SIG-M5 treated with dmso at 0.1 percent for 504 hours (cell line): ENCODE data around the gene HES7.

Experiments used
- DNase-seq: peaks from one replicate; lab custom pipeline; 2025; ENCODE audit not compliant: unreplicated experiment; lab: John Stamatoyannopoulos, UW

Gene HES7

DNA sequence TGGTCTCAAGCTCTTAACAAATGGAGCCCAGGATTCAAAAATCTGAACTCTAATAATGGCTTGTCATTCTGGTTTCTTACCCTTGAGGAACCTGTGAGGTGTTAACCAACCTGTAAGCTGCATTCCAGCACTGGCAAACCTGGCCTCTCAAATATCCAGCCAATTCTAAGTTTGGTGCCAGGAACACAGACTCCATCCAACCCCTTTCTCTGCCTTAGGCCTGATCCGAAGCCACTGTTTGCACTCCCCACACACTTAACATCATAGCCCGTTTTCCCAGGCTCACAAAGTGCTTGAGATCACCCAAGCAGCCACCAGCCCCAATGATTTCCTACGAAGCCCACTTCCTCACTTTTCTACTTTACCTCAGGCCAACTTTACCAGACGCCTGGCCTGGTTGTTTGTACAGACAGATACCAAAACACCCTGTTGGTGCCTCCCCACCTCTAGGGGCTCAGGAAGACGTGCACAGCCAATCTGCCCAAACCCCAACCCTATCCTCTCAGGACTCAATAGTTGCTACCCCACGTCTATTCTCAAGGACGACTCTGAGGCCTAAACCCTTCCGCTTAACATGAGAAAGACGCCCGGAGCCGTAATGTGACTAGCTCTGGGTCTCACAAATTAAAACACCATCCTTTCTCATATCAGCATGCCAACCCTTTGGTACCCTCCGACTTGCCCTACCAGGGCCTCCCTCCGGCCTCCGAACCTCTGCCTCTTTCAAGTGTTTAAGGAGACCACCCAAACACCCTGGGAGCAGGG is 31.5 kb upstream of the HES7 start:
- no peak for DNase-seq

DNA sequence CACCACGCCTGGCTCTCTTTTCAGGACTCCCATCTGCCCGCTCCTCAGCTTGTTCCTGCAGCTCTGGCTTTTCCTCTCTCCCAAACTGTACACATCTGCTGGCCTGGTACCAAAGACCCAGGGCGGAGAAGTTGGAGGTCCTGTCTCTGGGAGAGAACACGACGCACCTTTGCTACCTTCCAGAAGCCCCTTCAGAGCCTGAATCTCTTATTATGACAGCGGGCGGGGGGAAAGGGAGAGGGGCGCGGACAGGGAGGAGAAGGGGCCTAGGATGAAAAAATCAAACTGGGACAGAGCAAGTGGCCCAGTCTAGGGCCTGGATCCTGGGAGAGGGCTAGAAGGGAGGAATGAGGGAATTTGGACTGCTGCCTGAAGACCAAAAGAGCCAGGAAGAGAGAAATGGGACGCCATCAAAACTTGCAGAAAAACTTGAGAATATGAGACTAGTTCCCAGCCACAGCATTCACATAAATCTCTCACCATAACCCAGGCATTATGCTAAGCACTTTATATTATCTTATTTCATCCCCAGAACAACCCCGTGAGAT is 30.8 kb upstream of the HES7 start:
- DNase-seq = no peak

DNA sequence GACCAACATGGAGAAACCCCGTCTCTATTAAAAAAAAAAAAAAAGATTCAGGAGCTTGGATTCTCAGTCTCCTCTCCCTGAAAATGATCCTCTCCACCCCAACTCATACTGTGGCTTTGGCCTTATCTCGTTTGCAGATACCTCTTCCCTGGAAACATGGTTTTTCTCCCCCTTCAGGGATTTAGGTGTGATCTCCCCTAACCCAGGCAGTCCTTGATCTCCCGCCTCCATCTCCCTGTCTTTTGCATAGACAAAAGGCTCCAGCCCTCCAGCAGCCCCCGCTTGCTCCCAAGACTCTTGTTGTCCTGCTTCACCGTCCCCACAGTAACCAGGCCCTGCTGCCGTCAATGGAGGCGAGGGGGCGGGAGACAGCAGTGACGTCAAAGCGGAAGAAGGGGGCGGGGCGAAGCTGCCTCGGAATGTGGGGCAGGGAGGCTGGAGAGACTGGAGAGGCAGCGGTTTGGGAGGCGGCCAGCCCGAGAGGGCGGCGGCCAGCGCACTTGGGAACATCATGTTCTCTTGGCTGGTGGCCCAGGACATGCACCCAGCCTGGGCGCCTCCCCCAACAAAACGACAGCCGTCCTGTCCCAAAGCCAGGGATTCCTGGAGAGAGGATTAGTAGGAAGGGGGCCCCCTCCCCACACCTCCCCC is 30.2 kb upstream of the HES7 start:
- DNase-seq = peak; percentile 76

DNA sequence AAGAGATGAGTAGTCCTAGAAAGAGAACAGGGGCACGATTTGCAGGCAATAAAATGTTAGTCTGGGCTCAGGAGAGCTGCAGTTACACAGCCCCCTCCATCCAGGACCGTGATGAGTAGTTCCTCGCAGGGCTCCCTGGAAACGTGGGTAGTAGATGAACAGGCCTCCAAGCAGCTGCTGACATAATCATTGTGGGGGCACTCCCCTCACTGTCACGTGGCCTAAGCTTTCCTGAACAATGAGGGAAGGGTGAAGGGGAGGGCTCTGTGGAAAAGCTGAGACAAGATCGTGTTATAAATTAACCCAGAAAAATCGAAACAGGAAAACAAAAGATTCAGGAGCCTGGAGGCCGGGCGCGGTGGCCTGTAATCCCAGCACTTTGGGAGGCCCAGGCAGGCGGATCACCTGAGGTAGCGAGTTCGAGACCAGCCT is 29.6 kb upstream of the HES7 start:
- DNase-seq = peak; percentile 51

DNA sequence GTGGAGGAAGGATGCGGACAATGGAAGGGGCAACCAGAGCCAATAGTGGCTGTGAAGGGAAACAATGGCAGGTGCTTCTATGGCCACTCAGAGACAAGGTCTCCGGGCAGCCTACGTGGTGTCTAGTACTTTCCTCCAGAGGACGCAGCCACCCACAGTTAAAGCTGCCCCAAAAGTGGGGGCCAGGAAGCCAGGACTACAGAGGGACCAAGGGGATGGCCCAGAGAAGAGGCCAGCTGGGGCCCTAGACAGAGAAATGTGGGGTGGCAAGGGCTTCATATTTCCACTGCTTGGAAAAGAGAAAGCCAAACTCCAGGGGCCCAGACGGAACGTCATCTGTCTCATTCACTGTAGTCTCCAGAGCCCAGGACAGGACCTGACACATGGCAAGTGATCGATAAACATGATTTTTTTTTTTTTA is 29.1 kb upstream of the HES7 start:
- DNase-seq = no peak

DNA sequence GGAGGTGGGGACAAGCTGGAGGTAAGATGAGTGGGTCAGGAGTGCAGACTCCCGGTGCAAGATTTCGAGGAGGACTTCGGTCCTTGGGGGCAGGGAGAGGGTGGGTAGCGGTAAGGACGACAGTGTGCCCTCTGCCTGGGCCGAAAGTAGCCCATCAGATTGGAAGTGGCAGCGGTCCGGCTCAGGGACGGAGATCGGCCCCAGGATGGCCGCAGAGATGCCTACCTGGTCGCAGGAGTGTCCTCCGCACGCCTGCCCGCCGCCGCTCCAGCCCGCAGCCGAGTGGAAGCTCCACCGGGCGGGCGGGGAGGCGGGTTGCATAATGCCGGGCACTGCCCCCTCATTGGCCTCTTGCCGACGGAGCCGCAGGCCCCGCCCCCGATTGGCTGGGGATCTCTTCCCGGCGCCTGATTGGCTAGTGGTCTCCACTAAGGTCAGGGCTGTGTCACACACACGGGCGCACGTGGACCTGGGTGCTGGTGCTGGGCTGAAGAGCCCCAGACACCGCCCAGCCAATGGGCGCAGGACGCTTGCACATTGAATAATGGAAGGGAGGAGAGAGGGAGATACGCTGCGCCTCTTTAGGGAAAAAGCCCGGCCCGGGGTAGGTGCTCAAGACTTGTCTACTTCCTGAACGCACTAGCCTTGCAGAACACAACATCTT is 28.3 kb upstream of the HES7 start, which contains the start of gene PER1:
PER1 (minus strand) TSS at position 293 of the 664 bp plus-strand sequence. CDS start 1,698 bp downstream, outside the sequence.
- DNase-seq = peak; percentile 92

DNA sequence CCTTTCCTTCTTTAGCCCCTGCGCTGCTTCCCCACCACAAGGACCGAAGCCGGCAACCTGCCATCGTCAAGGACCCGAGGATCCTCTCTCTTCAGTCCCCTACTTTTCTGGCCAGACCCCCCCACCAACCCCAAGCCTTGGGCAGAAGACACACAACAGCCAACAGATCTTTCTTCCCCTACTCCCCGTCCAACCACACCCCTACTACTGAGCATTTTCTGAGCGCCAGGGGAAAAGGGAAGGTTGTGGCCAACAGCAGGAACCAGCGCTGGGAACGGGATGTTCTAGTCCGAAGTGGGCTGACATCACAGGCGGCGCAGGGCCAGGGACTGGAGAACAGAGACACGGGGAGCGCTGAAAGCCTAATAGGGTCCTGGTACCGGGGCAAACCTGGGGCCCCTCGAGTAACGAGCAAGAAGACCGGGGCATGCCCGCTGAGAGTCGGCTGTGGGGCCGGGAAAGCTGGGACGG is 27.8 kb upstream of the HES7 start:
- DNase-seq = peak; percentile 67

DNA sequence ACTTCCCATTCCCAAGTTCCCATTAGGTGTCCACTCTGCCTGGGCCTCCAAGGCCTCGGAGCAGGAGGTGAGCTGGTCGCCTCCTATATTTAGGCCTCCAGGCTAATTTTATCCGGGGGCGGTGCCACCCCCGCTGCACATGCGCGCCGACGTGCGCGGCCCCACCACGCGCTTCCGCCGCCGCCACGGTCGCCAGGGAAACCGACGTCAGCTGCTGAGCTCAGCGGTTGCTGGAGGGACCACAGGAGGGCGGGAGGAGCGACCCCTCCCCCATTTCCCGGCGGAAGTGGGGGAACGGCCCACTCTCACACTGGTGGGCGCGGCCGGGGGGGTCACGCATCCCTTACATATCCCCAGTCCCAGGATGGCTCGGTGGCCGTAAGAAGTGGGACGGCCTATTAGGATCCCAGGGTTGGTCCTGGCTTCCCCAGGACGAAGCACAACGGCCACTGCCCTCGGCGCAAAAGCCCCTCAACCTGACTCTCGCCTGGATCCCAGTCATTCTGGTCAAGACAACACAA is 27.3 kb upstream of the HES7 start:
- DNase-seq = peak; percentile 71

DNA sequence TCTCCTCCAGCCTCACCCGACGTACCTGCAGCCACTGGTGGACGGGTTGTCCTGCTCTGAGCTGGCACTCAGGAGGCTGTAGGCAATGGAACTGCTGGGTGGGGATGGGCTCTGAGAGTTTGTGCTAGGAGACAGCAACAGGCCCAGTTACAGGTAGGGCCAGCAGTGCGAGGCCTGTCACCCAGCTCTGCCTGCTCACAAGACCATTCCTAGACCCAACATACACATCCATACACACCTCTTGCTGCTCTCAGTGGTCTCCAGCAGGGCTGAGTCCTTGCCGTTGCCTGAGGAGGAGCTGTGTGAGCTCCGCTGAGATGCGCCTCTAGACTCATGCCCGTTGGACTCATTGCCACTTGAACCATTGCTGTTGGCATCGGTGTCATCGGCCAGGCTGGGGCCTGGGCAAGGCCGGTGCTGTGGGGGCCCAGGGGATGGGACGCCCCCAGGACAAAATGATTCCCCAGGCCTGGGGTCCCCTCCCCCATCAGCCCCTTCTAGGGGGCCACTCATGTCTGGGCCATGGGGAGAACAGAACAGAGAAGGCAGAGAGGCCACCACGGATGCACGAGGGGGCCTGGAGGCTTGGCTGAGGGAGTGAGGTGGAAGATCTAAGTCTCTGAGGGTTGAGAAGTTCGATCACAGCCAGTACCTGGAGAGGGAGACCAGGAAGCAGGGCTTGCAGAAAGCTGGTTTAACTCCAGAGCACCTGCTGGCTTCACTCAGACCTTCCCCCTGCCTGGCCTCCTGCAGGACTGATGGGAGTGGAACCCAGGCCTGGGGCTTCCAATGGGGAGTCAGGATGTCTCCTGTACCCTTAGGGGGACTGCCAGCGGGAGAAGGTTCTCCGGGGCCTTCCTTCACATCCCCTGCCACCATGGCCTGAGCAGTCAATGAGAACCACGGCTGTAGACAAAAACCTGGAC is 26.6 kb upstream of the HES7 start:
- no peak for DNase-seq

DNA sequence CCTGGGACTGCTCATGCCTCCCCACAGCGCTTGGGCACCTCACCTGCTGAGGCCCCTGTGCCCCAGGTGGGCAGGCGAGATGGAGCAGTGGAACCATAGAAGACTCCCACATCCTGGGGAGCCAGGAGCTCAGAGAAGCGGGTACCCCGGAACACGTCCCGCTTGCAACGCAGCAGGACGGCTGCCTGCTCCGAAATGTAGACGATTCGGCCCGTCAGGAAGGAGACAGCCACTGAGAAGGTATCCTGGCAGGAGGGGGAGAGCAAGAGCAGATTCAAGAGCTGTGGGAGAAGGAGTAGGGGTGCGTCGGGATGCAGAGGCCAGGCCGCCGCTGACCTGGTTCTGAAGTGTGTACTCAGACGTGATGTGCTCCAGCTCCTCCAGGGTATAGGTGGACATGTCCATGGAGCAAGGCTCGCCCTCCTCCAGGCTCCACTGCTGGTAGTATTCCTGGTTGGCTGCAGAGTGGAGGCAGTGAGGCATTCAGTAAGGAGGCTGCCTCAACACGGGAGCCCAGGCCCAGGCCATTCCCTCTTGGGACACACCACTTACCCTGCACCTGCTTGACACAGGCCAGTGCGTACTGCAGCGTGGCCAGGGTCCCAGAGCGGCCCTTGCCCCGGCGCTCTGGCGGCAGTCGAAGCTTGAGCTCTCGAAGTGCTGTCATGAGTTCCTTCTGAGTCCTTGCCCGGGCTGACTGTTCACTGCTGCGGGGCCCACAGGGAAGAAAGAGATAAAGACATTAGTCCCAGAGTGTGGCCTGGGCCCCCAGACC is 25.7 kb upstream of the HES7 start:
- no peak for DNase-seq

DNA sequence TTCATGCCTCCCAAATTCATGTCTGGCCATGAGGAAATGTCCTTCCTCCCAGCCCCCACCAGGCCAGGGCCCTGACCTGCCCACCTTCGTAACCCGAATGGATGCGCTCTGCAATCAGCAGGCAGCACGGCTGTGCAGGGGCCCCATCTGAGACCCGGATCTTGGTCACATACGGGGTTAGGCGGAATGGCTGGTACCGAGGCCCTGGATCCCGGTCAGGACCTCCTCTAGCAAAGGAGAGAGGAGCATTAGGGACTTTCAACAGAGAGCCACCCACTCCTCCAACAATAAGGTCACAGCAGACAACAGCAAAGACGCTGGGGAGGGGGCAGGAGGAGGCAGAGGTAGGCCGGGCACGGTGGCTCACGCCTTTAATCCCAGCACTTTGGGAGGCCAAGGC is 24.7 kb upstream of the HES7 start:
- no peak for DNase-seq

DNA sequence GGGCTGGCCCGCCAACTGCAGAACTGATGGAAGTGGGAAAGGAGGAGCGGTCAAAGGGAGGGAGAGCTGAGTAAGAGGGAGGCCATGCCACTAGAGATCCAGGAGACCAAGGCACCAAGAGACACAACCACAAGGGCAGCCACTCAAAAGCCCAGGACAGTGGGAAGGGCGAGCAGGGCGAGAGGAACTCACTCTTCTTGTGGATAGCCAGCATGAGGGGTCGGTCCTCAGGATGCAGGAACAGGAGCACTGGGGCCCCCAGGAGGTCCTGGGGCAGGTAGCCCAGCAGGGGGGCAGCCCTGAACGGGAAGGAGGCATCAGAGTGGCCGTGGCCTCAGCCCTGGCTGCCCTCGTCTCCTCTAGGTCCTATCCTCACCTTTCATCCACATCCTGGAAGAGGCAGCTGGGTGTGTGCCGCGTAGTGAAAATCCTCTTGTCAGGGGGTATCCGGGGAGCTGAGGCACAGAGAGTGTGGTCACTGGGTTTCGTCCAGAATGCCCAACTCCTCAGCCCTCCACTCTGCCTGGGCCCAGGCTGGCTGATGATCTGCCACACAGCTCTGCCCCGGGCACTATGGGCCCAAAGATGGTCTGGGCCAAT is 24.0 kb upstream of the HES7 start:
- no peak for DNase-seq

DNA sequence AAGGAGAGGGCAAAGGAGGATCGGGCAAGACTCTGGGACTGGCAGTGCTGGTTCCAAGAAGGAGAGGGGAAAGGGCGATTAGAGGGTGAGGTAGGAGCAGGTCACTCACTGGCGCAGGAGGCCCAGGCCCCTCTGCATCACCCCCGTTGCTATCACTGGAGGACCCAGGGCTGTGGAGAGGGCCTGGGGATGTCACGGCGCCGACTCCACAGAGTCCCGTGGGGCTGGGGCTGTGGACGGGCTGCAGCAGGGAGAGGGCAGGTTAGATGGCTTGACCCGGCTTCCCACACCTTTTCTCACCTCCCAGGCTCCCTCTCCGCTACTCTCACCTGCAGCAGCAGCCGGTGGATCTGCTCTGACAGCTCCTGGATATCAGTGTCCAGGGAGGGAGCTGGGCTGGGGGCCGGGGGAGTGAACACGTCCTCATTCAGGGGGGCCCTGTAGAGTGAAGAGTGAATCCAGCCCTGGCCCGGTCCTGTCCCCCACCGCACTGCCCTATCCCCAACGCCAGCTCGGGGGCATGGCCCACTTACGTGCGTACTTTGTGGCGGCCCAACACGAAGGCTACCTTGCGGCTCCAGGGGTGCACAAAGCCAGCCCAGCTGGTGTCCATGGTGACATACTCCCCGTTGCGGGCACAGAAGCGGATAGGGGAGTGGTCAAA is 23.4 kb upstream of the HES7 start:
- no peak for DNase-seq

DNA sequence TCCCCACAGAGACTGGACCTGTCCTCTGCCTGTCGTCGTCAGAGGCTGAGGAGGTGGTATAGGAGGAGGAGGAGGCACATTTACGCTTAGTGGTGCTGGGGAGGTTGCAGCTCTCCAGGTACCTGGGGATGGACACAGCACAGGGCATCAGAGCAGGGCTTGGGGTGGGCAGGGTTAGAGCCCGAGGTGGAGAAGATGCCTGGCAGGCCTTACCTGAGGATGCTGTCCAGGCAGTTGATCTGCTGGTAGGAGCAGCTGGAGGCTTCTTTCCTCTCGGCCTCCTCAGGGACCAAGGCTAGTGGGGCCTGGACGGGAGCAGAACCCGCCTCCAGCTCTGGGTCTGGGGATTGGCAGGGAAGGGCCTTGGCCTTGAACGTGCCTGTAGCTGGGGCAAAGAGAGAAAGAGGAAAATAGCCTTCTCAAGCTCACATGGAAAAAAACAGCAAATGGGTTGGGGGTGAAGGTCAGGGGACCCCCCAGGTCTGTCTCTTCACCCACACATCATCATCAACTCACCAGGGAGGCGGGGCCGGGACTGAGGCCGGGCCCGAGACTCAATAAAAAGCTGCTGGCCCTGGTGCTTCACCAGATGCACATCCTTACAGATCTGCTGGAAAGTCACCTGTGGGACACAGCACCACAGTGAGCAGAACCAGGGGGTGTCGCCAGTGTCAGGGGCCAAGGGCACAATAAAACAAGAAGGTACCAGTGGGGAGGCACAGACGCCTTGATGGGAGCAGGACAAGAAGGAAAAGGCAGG is 22.7 kb upstream of the HES7 start:
- DNase-seq = no peak

DNA sequence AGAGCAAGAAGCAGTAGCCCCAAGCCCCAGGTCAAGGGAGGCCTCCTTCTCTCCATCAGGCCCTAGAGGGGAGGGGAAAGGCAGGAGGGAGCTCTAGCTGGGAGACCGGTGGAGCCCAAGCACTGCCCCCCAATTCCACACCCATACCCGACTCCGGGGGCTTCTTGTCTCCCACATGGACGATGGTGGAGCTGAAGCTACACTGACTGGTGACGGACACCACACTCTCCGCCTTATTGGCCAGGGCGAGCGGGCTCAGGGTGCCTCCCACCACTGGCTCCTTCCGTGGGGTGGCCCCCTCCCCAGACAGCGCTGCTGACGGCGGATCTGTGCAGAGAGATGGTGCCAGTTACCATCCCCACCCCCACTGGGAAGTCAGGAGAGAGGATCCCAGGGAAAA is 21.9 kb upstream of the HES7 start:
- no peak for DNase-seq

DNA sequence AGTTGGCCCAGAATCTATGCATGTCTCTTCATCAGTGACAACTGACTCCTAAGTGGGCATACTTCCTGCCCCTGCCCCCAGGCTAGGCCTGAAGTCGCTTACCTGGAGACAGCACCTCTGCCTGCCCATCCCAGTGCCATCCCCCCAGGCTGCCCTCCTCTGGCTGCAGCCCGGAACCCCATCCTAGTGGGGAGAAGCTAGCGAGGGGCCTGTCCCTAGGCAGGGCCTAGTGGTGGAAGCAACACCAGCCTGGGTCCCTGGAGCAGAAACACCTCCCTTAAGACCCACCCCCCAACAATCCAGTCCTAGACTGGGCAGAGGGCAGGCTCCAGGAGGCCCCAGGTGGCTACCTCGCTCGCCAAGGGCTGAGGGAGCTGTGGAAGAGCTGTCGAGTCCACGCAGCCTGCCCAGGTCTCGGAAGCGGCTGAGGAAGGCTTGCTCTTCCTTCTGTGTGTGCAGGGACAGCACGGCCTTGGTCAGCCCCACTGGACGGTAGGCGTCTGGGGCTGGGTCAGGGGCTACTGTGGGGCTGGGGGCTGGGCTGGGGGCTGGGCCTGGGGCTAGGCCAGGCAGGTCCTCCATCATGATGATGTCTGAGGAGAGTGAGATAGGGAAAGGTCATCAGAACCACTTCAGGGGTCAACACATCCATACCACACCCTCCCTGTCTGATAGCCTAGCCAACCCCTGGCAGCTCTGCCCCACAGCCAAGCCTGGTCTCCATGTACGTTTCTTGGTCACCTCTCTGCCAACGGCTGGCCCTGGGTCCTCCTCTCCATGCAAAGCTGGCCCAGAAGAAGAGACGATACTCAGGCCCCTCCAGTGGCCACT is 20.7 kb upstream of the HES7 start:
- DNase-seq = no peak
